ENCODE measurements around the gene PTH1R. TPM values are rescaled to one million over a fixed set of nuclear protein-coding genes. Genes with fewer than 3 reads are reported as not detected.

The PTH1R gene
- total RNA-seq, 1 experiment from 2014 or later = 1.0 TPM

GRCh38 chr3:46916799-46917198, 39.3 kb downstream of the PTH1R start:
- H3K9me3 ChIP-seq (ENCODE audit: control insufficient read depth, low read depth, low read length) = no peaks in the 10 kb centered on the region
- H3K27me3 Mint-ChIP-seq (ENCODE audit: low read depth) = no peaks in the 10 kb centered on the region
- no peak overlapping the region for H4K91ac ChIP-seq (ENCODE audit: insufficient read length, low read depth, low read length)
- no peaks in the 10 kb centered on the region for H4K20me1 ChIP-seq (ENCODE audit: control insufficient read depth, insufficient read depth, insufficient read length)
- H3K9ac ChIP-seq (ENCODE audit: extremely low read depth, insufficient read length, low read length) = no peak overlapping the region
- no peaks in the 10 kb centered on the region for H3K4me1 ChIP-seq (ENCODE audit: insufficient read depth, low read length)
- H2BK120ac ChIP-seq (ENCODE audit: low read depth, low read length, poor library complexity, severe bottlenecking) = no peak overlapping the region
- H3K27me3 ChIP-seq (ENCODE audit: insufficient read depth, low read length) = no peaks in the 10 kb centered on the region
- no peak overlapping the region for H2BK5ac ChIP-seq (ENCODE audit: insufficient read length, low read length)
- H3K36me3 Mint-ChIP-seq (ENCODE audit: insufficient read depth in 1 of 3, low read depth in 3 of 3) = peaks cover 44 to 50% (median 46%) of the 10 kb centered on the region in 3 experiments
- H3K79me1 ChIP-seq (ENCODE audit: insufficient read depth, low read depth, low read length, poor library complexity, severe bottlenecking) = no peaks in the 10 kb centered on the region
- no peak overlapping the region for H3K27ac Mint-ChIP-seq
- no peak overlapping the region for H2BK15ac ChIP-seq (ENCODE audit: low read depth, low read length)
- no peak overlapping the region for H4K8ac ChIP-seq (replicated peaks; ENCODE audit: insufficient read length, low read depth, low read length)
- no peaks in the 10 kb centered on the region for H3K79me2 ChIP-seq (ENCODE audit: insufficient read depth, low read length)
- H3K4me1 Mint-ChIP-seq = no peaks in the 10 kb centered on the region
- H3K27ac ChIP-seq (ENCODE audit: insufficient read length, low read depth, low read length) = no peak overlapping the region
- no peak overlapping the region for H3K18ac ChIP-seq (ENCODE audit: insufficient read length, low read depth, low read length)
- H2BK20ac ChIP-seq (ENCODE audit: low read depth, low read length, poor library complexity, severe bottlenecking) = no peak overlapping the region
- no peak overlapping the region for H2AFZ ChIP-seq (ENCODE audit: low read length)
- H3K56ac ChIP-seq (ENCODE audit: insufficient read length, low read depth, low read length) = no peak overlapping the region
- no CpG with 5 or more reads among the region's 3 CpGs for WGBS (ENCODE audit: extremely low coverage, insufficient read length, low lambda C conversion rate)
- no peak overlapping the region for H4K5ac ChIP-seq (ENCODE audit: insufficient read length, low read depth, low read length)
- DNase-seq = no peak
- no peak overlapping the region for H3K4ac ChIP-seq (ENCODE audit: low read depth, low read length)
- no peak overlapping the region for H3K4me3 Mint-ChIP-seq
- H3T11ph ChIP-seq (ENCODE audit: low read length) = no peak overlapping the region
- no peak overlapping the region for H3K14ac ChIP-seq (ENCODE audit: insufficient read depth, low read length)
- TF ChIP-seq, protein P1, sequence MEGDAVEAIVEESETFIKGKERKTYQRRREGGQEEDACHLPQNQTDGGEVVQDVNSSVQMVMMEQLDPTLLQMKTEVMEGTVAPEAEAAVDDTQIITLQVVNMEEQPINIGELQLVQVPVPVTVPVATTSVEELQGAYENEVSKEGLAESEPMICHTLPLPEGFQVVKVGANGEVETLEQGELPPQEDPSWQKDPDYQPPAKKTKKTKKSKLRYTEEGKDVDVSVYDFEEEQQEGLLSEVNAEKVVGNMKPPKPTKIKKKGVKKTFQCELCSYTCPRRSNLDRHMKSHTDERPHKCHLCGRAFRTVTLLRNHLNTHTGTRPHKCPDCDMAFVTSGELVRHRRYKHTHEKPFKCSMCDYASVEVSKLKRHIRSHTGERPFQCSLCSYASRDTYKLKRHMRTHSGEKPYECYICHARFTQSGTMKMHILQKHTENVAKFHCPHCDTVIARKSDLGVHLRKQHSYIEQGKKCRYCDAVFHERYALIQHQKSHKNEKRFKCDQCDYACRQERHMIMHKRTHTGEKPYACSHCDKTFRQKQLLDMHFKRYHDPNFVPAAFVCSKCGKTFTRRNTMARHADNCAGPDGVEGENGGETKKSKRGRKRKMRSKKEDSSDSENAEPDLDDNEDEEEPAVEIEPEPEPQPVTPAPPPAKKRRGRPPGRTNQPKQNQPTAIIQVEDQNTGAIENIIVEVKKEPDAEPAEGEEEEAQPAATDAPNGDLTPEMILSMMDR (conservative IDR thresholded peaks at IDR 0.05) = no peak
- H2AK5ac ChIP-seq (ENCODE audit: insufficient read length, low read length) = no peak overlapping the region
- peaks cover 5 to 8% of the 10 kb centered on the region in 2 experiments; a peak in 4 of 5 replicates for H3K9me3 Mint-ChIP-seq
- H3K23me2 ChIP-seq (ENCODE audit: insufficient read length, low read depth, low read length, poor library complexity, severe bottlenecking) = no peaks in the 10 kb centered on the region
- no peak overlapping the region for H3K4me2 ChIP-seq (ENCODE audit: insufficient read depth, insufficient read length, low read length)
- H3K23ac ChIP-seq (ENCODE audit: insufficient read length, low read depth, low read length) = no peak overlapping the region
- H2BK12ac ChIP-seq (ENCODE audit: insufficient read length, low read depth, low read length) = no peak overlapping the region

Measured in H9 (cell line).